Smooth muscle cell (in vitro differentiated cells): Measurements from ENCODE around the gene SH2D7. TPM values are rescaled to one million over a fixed set of nuclear protein-coding genes. Genes with fewer than 3 reads are reported as not detected.
"Not testable (repeated sequence)": the region's sequence is repeated elsewhere in the genome, so short reads cannot be mapped to it uniquely, and the experiment has no call there.

ENCODE experiments used
- DNase-seq: peaks from one replicate; lab custom pipeline; 2025; ENCODE audit not compliant: unreplicated experiment; lab: John Stamatoyannopoulos, UW
- H2AFZ ChIP-seq: fragments of 200-600 bp; sonication (generic); 2 replicates; pipeline ENCODE4 v1.6.0; 2016; ENCODE audit warnings: antibody characterized with exemption, low read depth, mild to moderate bottlenecking
- H3F3A ChIP-seq: fragments of 200-600 bp; sonication (generic); 2 replicates; pipeline ENCODE4 v1.6.0; 2017; ENCODE audit warnings: antibody characterized with exemption, low read depth
- H3K27ac ChIP-seq: fragments of 200-600 bp; sonication (generic); 2 replicates; pipeline ENCODE4 v1.5.1; 2016; ENCODE audit warnings: low read depth, mild to moderate bottlenecking
- H3K27me3 ChIP-seq: fragments of 200-600 bp; sonication (generic); 2 replicates; pipeline ENCODE4 v1.6.1; 2016; ENCODE audit warnings: low read depth, mild to moderate bottlenecking
- H3K36me3 ChIP-seq: fragments of 200-600 bp; sonication (generic); 2 replicates; pipeline ENCODE4 v1.5.1; 2016; ENCODE audit warnings: low read depth
- H3K4me1 ChIP-seq: fragments of 200-600 bp; sonication (generic); 2 replicates; pipeline ENCODE4 v1.5.1; 2016; ENCODE audit warnings: low read depth
- H3K4me2 ChIP-seq: fragments of 200-600 bp; sonication (generic); 2 replicates; pipeline ENCODE4 v1.6.0; 2016; ENCODE audit warnings: mild to moderate bottlenecking
- H3K4me3 ChIP-seq: fragments of 200-600 bp; sonication (generic); 2 replicates; pipeline ENCODE4 v1.5.1; 2016; ENCODE audit warnings: mild to moderate bottlenecking
- H3K79me2 ChIP-seq: fragments of 200-600 bp; sonication (generic); 2 replicates; pipeline ENCODE4 v1.6.0; 2016; ENCODE audit warnings: low read depth, mild to moderate bottlenecking
- H3K9ac ChIP-seq: fragments of 200-600 bp; sonication (generic); 2 replicates; pipeline ENCODE4 v1.6.0; 2016; ENCODE audit warnings: low read depth
- H3K9me3 ChIP-seq: fragments of 200-600 bp; sonication (generic); replicated peaks from 2 replicates; pipeline ENCODE4 v1.5.1; 2016; ENCODE audit warnings: low read depth
- H4K20me1 ChIP-seq: fragments of 200-600 bp; sonication (generic); 2 replicates; pipeline ENCODE4 v1.6.0; 2016; ENCODE audit warnings: low read depth
- WGBS: methylation state at CpG from one replicate; pipeline ENCODE4 v1.1.7; 2016; ENCODE audit warnings: low lambda C conversion rate; 5-methylcytosine and 5-hydroxymethylcytosine counted together
- polyA plus RNA-seq: library from polyadenylated mRNA; unstranded; fragments of >200 nt; fragmentation: Nextera tagmentation; extraction: Ambion mirVana; gene quantifications from 2 replicates; pipeline ENCODE4 v1.2.1, GENCODE V29; 2016
- small RNA-seq: library from RNA; depleted of rRNA; stranded (forward); fragments of <200 nt; gene quantifications from one replicate; pipeline ENCODE3, GENCODE V24; 2014
- total RNA-seq: library from RNA; depleted of rRNA; stranded (reverse); fragments of >200 nt; gene quantifications from 2 replicates; pipeline ENCODE4 v1.2.3, GENCODE V29; 2014
- TF ChIP-seq, protein P1 (sequence below): fragments of 200-600 bp; sonication (generic); IDR thresholded peaks from 2 replicates; pipeline ENCODE4 v1.5.1; 2017; ENCODE audit warnings: borderline replicate concordance, mild to moderate bottlenecking, antibody characterized with exemption; ENCODE audit not compliant: insufficient read depth, poor library complexity, severe bottlenecking

Gene SH2D7
- total and polyA plus RNA-seq, 2 experiments from 2014 or later: 0.07 TPM; not detected in 1

DNA sequence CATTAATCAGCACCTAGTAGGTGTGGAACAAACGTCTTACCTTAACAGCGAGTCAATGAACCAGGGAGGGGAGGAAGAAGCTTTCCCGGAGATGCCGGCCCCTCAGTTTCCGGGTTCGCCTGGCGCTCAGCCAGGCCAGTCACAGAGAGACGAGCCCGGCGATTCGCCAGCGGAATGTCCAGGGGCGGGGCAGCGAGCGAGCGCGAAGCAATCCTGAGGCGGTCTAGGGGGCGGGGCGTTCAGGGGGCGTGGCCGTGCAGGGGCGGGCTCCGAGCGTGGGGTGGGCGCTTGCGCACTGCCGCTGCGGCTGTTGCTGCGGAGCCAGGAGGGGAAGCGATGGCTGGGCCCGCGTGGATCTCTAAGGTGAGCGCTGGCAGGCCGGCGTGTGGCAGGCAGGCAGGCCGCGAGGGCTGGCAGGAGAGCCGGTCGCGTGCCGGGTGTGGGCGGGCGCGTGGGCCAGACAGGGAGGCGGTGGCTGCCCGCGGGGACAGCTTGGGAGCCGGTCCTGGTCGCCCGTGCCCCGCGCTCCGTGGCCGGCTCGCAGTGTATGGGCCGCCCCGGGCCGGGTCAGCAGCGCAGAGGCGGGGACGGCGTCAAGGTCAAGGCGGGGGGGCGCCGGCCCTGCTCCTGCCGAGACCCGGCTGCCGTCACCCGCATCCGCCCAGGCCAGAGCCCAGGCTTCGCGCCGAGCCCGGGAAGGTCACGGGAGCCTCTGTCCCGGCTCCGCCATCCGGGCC lies 56.9 kb downstream of the SH2D7 start, which contains the start of gene IDH3A:
Gene IDH3A (plus strand): TSS at position 295 of the 737 bp plus-strand sequence. CDS start 42 bp downstream, at position 337.
- H3K79me2 ChIP-seq: peaks cover 47% of the 10 kb centered on the region
- no peaks in the 10 kb centered on the region for H3K36me3 ChIP-seq
- H3F3A ChIP-seq: no peaks in the 10 kb centered on the region
- peak within 1 kb of the TSS; percentile 88 for H2AFZ ChIP-seq
- peak within 1 kb of the TSS; percentile 91 for H3K4me2 ChIP-seq
- peak within 1 kb of the TSS; percentile 61 for H3K27ac ChIP-seq
- peak within 1 kb of the TSS; percentile 76 for H3K4me3 ChIP-seq
- H3K9me3 ChIP-seq: no peaks in the 10 kb centered on the region
- peak within 1 kb of the TSS; percentile 82 for H3K9ac ChIP-seq
- peaks cover 28% of the 10 kb centered on the region for H4K20me1 ChIP-seq
- DNase-seq: peak; percentile 97
- WGBS: 1% methylated on average over 58 of the region's 79 CpGs
- H3K27me3 ChIP-seq: no peaks in the 10 kb centered on the region
- TF ChIP-seq, protein P1, sequence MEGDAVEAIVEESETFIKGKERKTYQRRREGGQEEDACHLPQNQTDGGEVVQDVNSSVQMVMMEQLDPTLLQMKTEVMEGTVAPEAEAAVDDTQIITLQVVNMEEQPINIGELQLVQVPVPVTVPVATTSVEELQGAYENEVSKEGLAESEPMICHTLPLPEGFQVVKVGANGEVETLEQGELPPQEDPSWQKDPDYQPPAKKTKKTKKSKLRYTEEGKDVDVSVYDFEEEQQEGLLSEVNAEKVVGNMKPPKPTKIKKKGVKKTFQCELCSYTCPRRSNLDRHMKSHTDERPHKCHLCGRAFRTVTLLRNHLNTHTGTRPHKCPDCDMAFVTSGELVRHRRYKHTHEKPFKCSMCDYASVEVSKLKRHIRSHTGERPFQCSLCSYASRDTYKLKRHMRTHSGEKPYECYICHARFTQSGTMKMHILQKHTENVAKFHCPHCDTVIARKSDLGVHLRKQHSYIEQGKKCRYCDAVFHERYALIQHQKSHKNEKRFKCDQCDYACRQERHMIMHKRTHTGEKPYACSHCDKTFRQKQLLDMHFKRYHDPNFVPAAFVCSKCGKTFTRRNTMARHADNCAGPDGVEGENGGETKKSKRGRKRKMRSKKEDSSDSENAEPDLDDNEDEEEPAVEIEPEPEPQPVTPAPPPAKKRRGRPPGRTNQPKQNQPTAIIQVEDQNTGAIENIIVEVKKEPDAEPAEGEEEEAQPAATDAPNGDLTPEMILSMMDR: no peak
- peaks cover 13% of the 10 kb centered on the region for H3K4me1 ChIP-seq

DNA sequence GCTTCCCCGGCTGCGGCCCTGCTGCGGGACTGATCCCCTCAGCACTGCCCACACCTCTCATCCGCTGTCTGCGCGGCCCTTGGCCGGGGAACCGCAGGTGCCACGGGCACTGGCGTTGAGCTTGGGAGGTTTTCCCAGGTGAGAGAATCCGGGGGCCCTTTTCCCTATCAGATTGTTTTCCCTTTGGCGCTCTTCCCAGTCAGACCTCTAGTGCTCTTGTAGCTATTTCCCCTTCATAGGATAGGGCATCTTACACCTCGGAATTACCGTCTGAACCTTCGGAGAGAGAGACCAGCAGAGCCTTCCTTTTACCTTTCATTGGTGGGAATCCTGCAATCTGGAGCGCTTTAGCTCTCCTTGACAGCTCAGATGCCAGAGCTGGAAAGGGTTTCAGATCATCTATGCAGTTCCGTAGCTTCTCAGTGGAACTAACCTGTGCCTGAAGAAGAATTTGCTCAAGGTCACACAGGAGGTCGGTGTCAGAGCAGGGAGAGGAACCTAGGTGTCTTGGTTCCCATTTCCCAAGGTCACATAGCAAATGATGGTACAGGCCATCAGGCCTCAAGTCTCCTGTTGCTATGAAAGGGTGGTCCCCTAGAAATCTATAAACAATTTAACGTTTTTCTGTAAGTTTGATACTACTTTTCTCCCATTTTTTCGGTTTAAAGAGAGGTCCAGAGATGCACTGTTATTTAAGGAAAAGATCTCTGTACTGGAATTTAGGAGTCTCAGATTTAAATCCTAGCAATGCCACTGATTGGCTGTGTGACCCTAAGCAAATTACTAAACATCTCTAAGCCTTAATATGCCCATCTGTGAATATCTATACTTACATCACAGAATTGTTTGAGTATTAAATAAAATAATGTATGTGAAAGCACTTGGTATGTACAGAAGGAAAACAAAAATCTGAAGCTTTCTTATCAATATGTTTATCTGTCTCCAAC lies 57.7 kb downstream of the SH2D7 start:
- H3K79me2 ChIP-seq: peaks cover 51% of the 10 kb centered on the region
- peak overlapping the region; percentile 13 for H3K27ac ChIP-seq

DNA sequence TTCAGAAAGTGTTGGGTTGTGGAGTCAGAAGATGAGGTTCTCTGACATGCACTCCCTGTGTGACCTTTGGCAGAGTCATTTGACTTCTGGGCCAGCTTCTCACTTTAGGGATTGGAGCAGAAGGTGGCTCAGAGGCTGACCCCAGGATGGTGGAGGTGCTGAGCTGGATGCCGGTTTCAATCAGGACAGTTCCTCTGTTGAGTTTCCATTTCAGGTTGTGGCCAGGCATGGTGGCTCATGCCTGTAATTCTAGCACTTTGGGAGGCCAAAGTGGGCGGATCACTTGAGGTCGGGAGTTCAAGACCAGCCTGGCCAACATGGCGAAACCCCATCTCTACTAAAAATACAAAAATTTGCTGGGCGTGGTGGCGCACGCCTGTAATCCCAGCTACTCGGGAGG lies 58.7 kb downstream of the SH2D7 start:
- not testable (repeated sequence) for H3K4me2 ChIP-seq, H2AFZ ChIP-seq, H3K27me3 ChIP-seq, DNase-seq, H3K9me3 ChIP-seq, H3K9ac ChIP-seq, H3K4me3 ChIP-seq, H3F3A ChIP-seq, H3K27ac ChIP-seq, H3K36me3 ChIP-seq
- H3K79me2 ChIP-seq: peaks cover 51% of the 10 kb centered on the region
- H4K20me1 ChIP-seq: peaks cover 38% of the 10 kb centered on the region
- 95% methylated on average over 8 of the region's 8 CpGs for WGBS
- peaks cover 13% of the 10 kb centered on the region for H3K4me1 ChIP-seq

More for the DNA sequence above, 57.7 kb downstream of the SH2D7 start:
- H3K4me2 ChIP-seq: peak overlapping the region; percentile 91
- peak overlapping the region; percentile 76 for H3K9ac ChIP-seq
- no peaks in the 10 kb centered on the region for H3F3A ChIP-seq
- peaks cover 13% of the 10 kb centered on the region for H3K4me1 ChIP-seq
- H3K27me3 ChIP-seq: no peaks in the 10 kb centered on the region
- DNase-seq: no peak
- 12% methylated on average over 20 of the region's 20 CpGs for WGBS
- TF ChIP-seq, protein P1: no peak
- H3K9me3 ChIP-seq: no peaks in the 10 kb centered on the region
- H3K4me3 ChIP-seq: peak overlapping the region; percentile 76
- peak overlapping the region; percentile 76 for H2AFZ ChIP-seq
- H4K20me1 ChIP-seq: peaks cover 32% of the 10 kb centered on the region
- no peaks in the 10 kb centered on the region for H3K36me3 ChIP-seq

Small RNA genes within 50 kb of the gene (small RNA-seq; reads per million reads assigned to genes)
- not detected for gene RF00092

Other genes starting within 250 kb of the SH2D7 start
- 19.4 and 31.9 TPM in 2 replicates for gene TBC1D2B, start 14.8 kb upstream of the SH2D7 start, total RNA-seq
- 14.2 and 16.1 TPM in 2 replicates for gene TBC1D2B, start 14.8 kb upstream of the SH2D7 start, polyA plus RNA-seq
- gene CIB2, start 38.9 kb downstream of the SH2D7 start, total RNA-seq: 17.7 and 20.9 TPM in 2 replicates
- 21.7 and 29.3 TPM in 2 replicates for gene CIB2, start 38.9 kb downstream of the SH2D7 start, polyA plus RNA-seq
- 56.9 and 74.5 TPM in 2 replicates for gene IDH3A, start 56.8 kb downstream of the SH2D7 start, total RNA-seq
- gene IDH3A, start 56.8 kb downstream of the SH2D7 start, polyA plus RNA-seq: 31.3 and 33.6 TPM in 2 replicates
- under 0.01 TPM in 1 of 2 replicates, not detected in the other for gene ACSBG1, start 142.0 kb downstream of the SH2D7 start, total RNA-seq
- gene ACSBG1, start 142.0 kb downstream of the SH2D7 start, polyA plus RNA-seq: 0.22 TPM in 1 of 2 replicates, not detected in the other
- gene DNAJA4, start 172.0 kb downstream of the SH2D7 start, total RNA-seq: 2.7 and 3.2 TPM in 2 replicates
- gene DNAJA4, start 172.0 kb downstream of the SH2D7 start, polyA plus RNA-seq: 4.0 and 5.8 TPM in 2 replicates
- gene SKIC8, start 207.0 kb downstream of the SH2D7 start, total RNA-seq: 63.6 and 67.4 TPM in 2 replicates
- gene SKIC8, start 207.0 kb downstream of the SH2D7 start, polyA plus RNA-seq: 64.5 and 72.9 TPM in 2 replicates
- gene CRABP1, start 247.8 kb downstream of the SH2D7 start, total RNA-seq: 1.2 and 12.9 TPM in 2 replicates
- 1.8 and 8.8 TPM in 2 replicates for gene CRABP1, start 247.8 kb downstream of the SH2D7 start, polyA plus RNA-seq